Activated T-helper 2 cell treated with anti-CD3 and anti-CD28 coated beads, Interferon-gamma antibody, Interleukin-2, Interleukin-4, amounts not matched to agents 10 μg/mL and 5 μg/mL and 100 μg/mL, durations not matched to agents 14 hours and 24 hours and 36 hours (primary cell): ENCODE results near the gene ADGRB2. TPM values are rescaled to one million over a fixed set of nuclear protein-coding genes. Genes with fewer than 3 reads are reported as not detected.

Experiments used
- DNase-seq: peaks from one replicate; pipeline ENCODE4 v3.0.0; 2021; ENCODE audit warnings: low spot score
- H3K27ac Mint-ChIP-seq: one replicate; pipeline ENCODE4 v1.8.0; 2021; ENCODE audit warnings: mixed read lengths
- H3K27me3 Mint-ChIP-seq: one replicate; pipeline ENCODE4 v1.8.0; 2021; ENCODE audit warnings: low read depth, mixed read lengths
- H3K36me3 Mint-ChIP-seq: one replicate; pipeline ENCODE4 v1.8.0; 2021; ENCODE audit warnings: low read depth, mixed read lengths
- H3K4me1 Mint-ChIP-seq: one replicate; pipeline ENCODE4 v1.8.0; 2021; ENCODE audit warnings: low read depth, mixed read lengths
- H3K4me3 Mint-ChIP-seq: one replicate; pipeline ENCODE4 v1.8.0; 2021; ENCODE audit warnings: low read depth, mild to moderate bottlenecking, moderate library complexity, mixed read lengths
- H3K9me3 Mint-ChIP-seq: one replicate; pipeline ENCODE4 v1.8.0; 2021; ENCODE audit warnings: mixed read lengths
- intact Hi-C: fragments of 100-400 bp; cut with micrococcal nuclease; formaldehyde crosslinking; loops from one replicate; pipeline ENCODE4 v1.15.1; 2023
- total RNA-seq: library from RNA; stranded (reverse); gene quantifications from 2 replicates; pipeline ENCODE4 v1.2.3, GENCODE V29; 2022

Gene ADGRB2
- total RNA-seq: 5.4 and 6.0 TPM in 2 replicates

- H3K4me3 Mint-ChIP-seq: peak within 1 kb of the TSS; percentile 81
- no peak for DNase-seq
- H3K27me3 Mint-ChIP-seq: peaks cover 48% of the 10 kb centered on the region
Observed at GRCh38 chr1:31764312-31765040, at the start of gene ADGRB2. Gene ADGRB2, minus strand, starts transcription at chr1:31764340. Its CDS starts 7,119 bp downstream, at chr1:31757221.

GRCh38 chr1:31812158-31812829 is 48.2 kb upstream of the ADGRB2 start:
- H3K4me3 Mint-ChIP-seq: no peak overlapping the region
- H3K27me3 Mint-ChIP-seq: peaks cover 13% of the 10 kb centered on the region
- H3K27ac Mint-ChIP-seq: no peak overlapping the region
- no peaks in the 10 kb centered on the region for H3K9me3 Mint-ChIP-seq
- intact Hi-C loops: loop anchor here (1.0 kb wide), 1 partner anchor 121 kb away; no protein-coding TSS in a partner anchor
- peaks cover 7% of the 10 kb centered on the region for H3K4me1 Mint-ChIP-seq
- H3K36me3 Mint-ChIP-seq: no peaks in the 10 kb centered on the region
- no peak for DNase-seq

More at GRCh38 chr1:31764312-31765040, at the start of gene ADGRB2:
- Mint-ChIP-seq H3K27ac (peak within 1 kb of the TSS; percentile 8), H3K36me3 (no peaks in the 10 kb centered on the region), H3K9me3 (no peaks in the 10 kb centered on the region), H3K4me1 (peaks cover 28% of the 10 kb centered on the region)
- intact Hi-C loops: loop anchor here (5.0 to 10.0 kb wide), 2 partner anchors 120 to 173 kb away; partner anchors contain the start of genes PEF1 and PTP4A2

GRCh38 chr1:31811605-31812004 is 47.5 kb upstream of the ADGRB2 start:
- Mint-ChIP-seq H3K4me3 (no peak overlapping the region), H3K36me3 (no peaks in the 10 kb centered on the region), H3K27ac (no peak overlapping the region), H3K9me3 (no peaks in the 10 kb centered on the region), H3K4me1 (peaks cover 7% of the 10 kb centered on the region), H3K27me3 (peaks cover 13% of the 10 kb centered on the region)
- no peak for DNase-seq
- intact Hi-C loops: loop anchor here (1.0 kb wide), 1 partner anchor 122 kb away; no protein-coding TSS in a partner anchor

GRCh38 chr1:31809698-31810097 is 45.6 kb upstream of the ADGRB2 start:
- intact Hi-C loops: no loop called here
- H3K4me1 Mint-ChIP-seq: peaks cover 2% of the 10 kb centered on the region
- H3K27ac Mint-ChIP-seq: no peak overlapping the region
- peaks cover 19% of the 10 kb centered on the region for H3K27me3 Mint-ChIP-seq
- no peak overlapping the region for H3K4me3 Mint-ChIP-seq
- no peaks in the 10 kb centered on the region for H3K36me3 Mint-ChIP-seq
- H3K9me3 Mint-ChIP-seq: no peaks in the 10 kb centered on the region
- no peak for DNase-seq

GRCh38 chr1:31807273-31808048 is 43.3 kb upstream of the ADGRB2 start:
- Mint-ChIP-seq H3K27ac (no peak overlapping the region), H3K36me3 (no peaks in the 10 kb centered on the region), H3K4me1 (peaks cover 5% of the 10 kb centered on the region), H3K27me3 (peaks cover 34% of the 10 kb centered on the region), H3K4me3 (no peak overlapping the region), H3K9me3 (no peaks in the 10 kb centered on the region)
- no peak for DNase-seq
- intact Hi-C loops: no loop called here

GRCh38 chr1:31805318-31805717 is 41.2 kb upstream of the ADGRB2 start:
- Mint-ChIP-seq H3K27me3 (peaks cover 39% of the 10 kb centered on the region), H3K27ac (no peak overlapping the region), H3K36me3 (no peaks in the 10 kb centered on the region), H3K4me3 (no peak overlapping the region), H3K4me1 (peaks cover 5% of the 10 kb centered on the region), H3K9me3 (no peaks in the 10 kb centered on the region)
- intact Hi-C loops: no loop called here
- DNase-seq: no peak

GRCh38 chr1:31804098-31804497 is 40.0 kb upstream of the ADGRB2 start:
- Mint-ChIP-seq H3K27ac (no peak overlapping the region), H3K4me1 (peaks cover 5% of the 10 kb centered on the region), H3K9me3 (no peaks in the 10 kb centered on the region), H3K36me3 (no peaks in the 10 kb centered on the region), H3K27me3 (peaks cover 33% of the 10 kb centered on the region), H3K4me3 (no peak overlapping the region)
- no peak for DNase-seq
- intact Hi-C loops: no loop called here

- Mint-ChIP-seq H3K9me3 (no peaks in the 10 kb centered on the region), H3K36me3 (no peaks in the 10 kb centered on the region), H3K27me3 (peaks cover 33% of the 10 kb centered on the region), H3K27ac (no peak overlapping the region), H3K4me1 (peaks cover 5% of the 10 kb centered on the region), H3K4me3 (no peak overlapping the region)
- intact Hi-C loops: no loop called here
- DNase-seq: no peak
Observed at GRCh38 chr1:31803610-31804009, 39.5 kb upstream of the ADGRB2 start.

- DNase-seq: no peak
- H3K9me3 Mint-ChIP-seq: no peaks in the 10 kb centered on the region
- H3K36me3 Mint-ChIP-seq: no peaks in the 10 kb centered on the region
- H3K4me1 Mint-ChIP-seq: peaks cover 5% of the 10 kb centered on the region
- no peak overlapping the region for H3K27ac Mint-ChIP-seq
- no peak overlapping the region for H3K4me3 Mint-ChIP-seq
- intact Hi-C loops: no loop called here
- H3K27me3 Mint-ChIP-seq: peaks cover 27% of the 10 kb centered on the region
Observed at GRCh38 chr1:31802190-31803150, 38.3 kb upstream of the ADGRB2 start.

- H3K27ac Mint-ChIP-seq: no peak overlapping the region
- peaks cover 5% of the 10 kb centered on the region for H3K4me1 Mint-ChIP-seq
- H3K4me3 Mint-ChIP-seq: no peak overlapping the region
- H3K9me3 Mint-ChIP-seq: no peaks in the 10 kb centered on the region
- H3K27me3 Mint-ChIP-seq: peaks cover 26% of the 10 kb centered on the region
- no peaks in the 10 kb centered on the region for H3K36me3 Mint-ChIP-seq
- intact Hi-C loops: no loop called here
- no peak for DNase-seq
Observed at GRCh38 chr1:31801458-31801857, 37.3 kb upstream of the ADGRB2 start.

GRCh38 chr1:31800674-31800967 is 36.5 kb upstream of the ADGRB2 start:
- intact Hi-C loops: no loop called here
- no peaks in the 10 kb centered on the region for H3K9me3 Mint-ChIP-seq
- H3K27ac Mint-ChIP-seq: no peak overlapping the region
- no peak overlapping the region for H3K4me3 Mint-ChIP-seq
- H3K27me3 Mint-ChIP-seq: peaks cover 26% of the 10 kb centered on the region
- H3K4me1 Mint-ChIP-seq: peaks cover 5% of the 10 kb centered on the region
- DNase-seq: no peak
- H3K36me3 Mint-ChIP-seq: no peaks in the 10 kb centered on the region
